ENCODE measurements around the gene MRI1.

- TF ChIP-seq POLR2AphosphoS5 (IDR thresholded peaks at IDR 0.05; ENCODE audit: borderline replicate concordance, low read depth, low read length) (no peak), EZH2 (IDR thresholded peaks at IDR 0.05) (no peak), FOXP2 (optimal IDR thresholded peaks at IDR 0.05; ENCODE audit: control extremely low read depth, extremely low read length, insufficient read depth) (no peak)
Measured at GRCh38 chr19:13797870-13798269, 33.5 kb downstream of the MRI1 start.

Measured in SK-N-MC (cell line).